Activated CD8-positive, alpha-beta memory T cell treated with anti-CD3 and anti-CD28 coated beads, Interleukin-2, amount 50 U/mL, for 24 hours (primary cell): Measurements from ENCODE around the gene NISCH.

Experiments
- DNase-seq: peaks from one replicate; pipeline ENCODE4 v3.0.0-alpha.2; 2020; ENCODE audit errors: extremely low read depth

Gene NISCH

GRCh38 chr3:52490939-52491526, 35.6 kb downstream of the NISCH start:
- DNase-seq, result no peak

GRCh38 chr3:52492059-52492458, 36.7 kb downstream of the NISCH start:
- DNase-seq, result no peak

- no peak for DNase-seq
Measured at GRCh38 chr3:52493232-52494017, 38.0 kb downstream of the NISCH start.

GRCh38 chr3:52494445-52494844, 39.0 kb downstream of the NISCH start:
- DNase-seq, result no peak

- DNase-seq, result no peak
Measured at GRCh38 chr3:52494886-52495495, 39.6 kb downstream of the NISCH start, which contains the start of gene STAB1. STAB1 (plus strand) TSS chr3:52495338; CDS start chr3:52495414, 76 bp downstream.

- no peak for DNase-seq
Measured at GRCh38 chr3:52495777-52496602, 40.6 kb downstream of the NISCH start.

- DNase-seq, result no peak
Measured at GRCh38 chr3:52498137-52499054, 43.0 kb downstream of the NISCH start.

- no peak for DNase-seq
Measured at GRCh38 chr3:52501046-52501445, 45.6 kb downstream of the NISCH start.

- DNase-seq, result no peak
Measured at GRCh38 chr3:52502001-52502400, 46.6 kb downstream of the NISCH start.

GRCh38 chr3:52502808-52503350, 47.5 kb downstream of the NISCH start:
- DNase-seq, result no peak

- DNase-seq, result no peak
Measured at GRCh38 chr3:52503788-52504424, 48.5 kb downstream of the NISCH start.

GRCh38 chr3:52504977-52505376, 49.6 kb downstream of the NISCH start:
- no peak for DNase-seq

- DNase-seq, result no peak
Measured at GRCh38 chr3:52506266-52506966, 51.0 kb downstream of the NISCH start.

GRCh38 chr3:52507359-52507758, 52.0 kb downstream of the NISCH start:
- no peak for DNase-seq

GRCh38 chr3:52509753-52510328, 54.4 kb downstream of the NISCH start:
- DNase-seq, result no peak

- DNase-seq, result no peak
Measured at GRCh38 chr3:52511509-52511908, 56.1 kb downstream of the NISCH start.

- DNase-seq, result no peak
Measured at GRCh38 chr3:52512105-52512504, 56.7 kb downstream of the NISCH start.

- no peak for DNase-seq
Measured at GRCh38 chr3:52512727-52513126, 57.3 kb downstream of the NISCH start.

- no peak for DNase-seq
Measured at GRCh38 chr3:52513281-52513680, 57.9 kb downstream of the NISCH start.
